Mesenchymal stem cell (in vitro differentiated cells and primary cell): ENCODE measurements around the gene ATP8B2.
"Not testable (repeated sequence)": the region's sequence is repeated elsewhere in the genome, so short reads cannot be mapped to it uniquely, and the experiment has no call there.

Experiments used
- DNase-seq: peaks from one replicate; pipeline ENCODE4 v3.0.0-alpha.2; 2013
- H2AFZ ChIP-seq: one replicate; pipeline ENCODE4 v1.6.1; 2013; ENCODE audit warnings: low read depth, mild to moderate bottlenecking, control low read depth, inconsistent platforms, low read length, moderate library complexity
- H2AK5ac ChIP-seq: 2 replicates; pipeline ENCODE4 v1.6.1; 2013; ENCODE audit warnings: low read length, moderate library complexity, mild to moderate bottlenecking, inconsistent platforms; ENCODE audit not compliant: severe bottlenecking
- H2BK120ac ChIP-seq: one replicate; pipeline ENCODE4 v1.6.1; 2013; ENCODE audit warnings: low read depth, mild to moderate bottlenecking, inconsistent platforms, low read length, moderate library complexity
- H2BK12ac ChIP-seq, 2 experiments: one replicate each; pipeline ENCODE4 v1.6.1; 2013; ENCODE audit warnings: inconsistent platforms in 2 of 2, low read length in 2 of 2, mild to moderate bottlenecking in 2 of 2, moderate library complexity in 2 of 2, control low read depth in 1 of 2
- H2BK15ac ChIP-seq: one replicate; pipeline ENCODE4 v1.6.1; 2013; ENCODE audit warnings: mild to moderate bottlenecking, low read depth, inconsistent platforms; ENCODE audit not compliant: poor library complexity, severe bottlenecking
- H2BK5ac ChIP-seq: 2 replicates; pipeline ENCODE4 v1.6.1; 2013; ENCODE audit warnings: low read depth, mild to moderate bottlenecking, low read length, control low read depth, inconsistent platforms; ENCODE audit not compliant: poor library complexity, severe bottlenecking
- H3K14ac ChIP-seq, 2 experiments: one replicate each; pipeline ENCODE4 v1.6.1; 2013; ENCODE audit warnings: inconsistent platforms in 2 of 2, low read length in 2 of 2, control low read depth in 1 of 2, mild to moderate bottlenecking in 1 of 2, moderate library complexity in 1 of 2
- H3K18ac ChIP-seq, 2 experiments: one replicate each; pipeline ENCODE4 v1.6.1; 2013; ENCODE audit warnings: inconsistent platforms in 2 of 2, low read length in 2 of 2, control low read depth in 1 of 2, low read depth in 1 of 2, mild to moderate bottlenecking in 1 of 2
- H3K23ac ChIP-seq, 2 experiments: one replicate each; pipeline ENCODE4 v1.6.1; 2013; ENCODE audit warnings: inconsistent platforms in 2 of 2, low read length in 2 of 2, mild to moderate bottlenecking in 2 of 2, moderate library complexity in 2 of 2, control low read depth in 1 of 2
- H3K27ac ChIP-seq: 2 replicates; pipeline ENCODE4 v1.5.1; 2013; ENCODE audit warnings: mild to moderate bottlenecking, moderate library complexity, low read length, control low read depth, inconsistent platforms; ENCODE audit not compliant: poor library complexity, severe bottlenecking
- H3K27me3 ChIP-seq, 2 experiments: 2 replicates each; pipeline versions ENCODE4 v1.6.1 to v1.7.0; 2013; ENCODE audit warnings: low read length in 2 of 2, mild to moderate bottlenecking in 2 of 2, moderate library complexity in 2 of 2, control low read depth in 1 of 2, inconsistent platforms in 1 of 2; ENCODE audit not compliant: control insufficient read depth in 1 of 2, insufficient read depth in 1 of 2
- H3K36me3 ChIP-seq, 2 experiments: 2 replicates each; pipeline versions ENCODE4 v1.6.1 to v1.7.0; 2013; ENCODE audit warnings: low read length in 2 of 2, control low read depth in 1 of 2, inconsistent platforms in 1 of 2, low read depth in 1 of 2, mild to moderate bottlenecking in 1 of 2; ENCODE audit not compliant: insufficient read depth in 2 of 2, control insufficient read depth in 1 of 2
- H3K4ac ChIP-seq, 2 experiments: one replicate each; pipeline ENCODE4 v1.6.1; 2013; ENCODE audit warnings: inconsistent platforms in 2 of 2, low read length in 2 of 2, mild to moderate bottlenecking in 2 of 2, moderate library complexity in 2 of 2, control low read depth in 1 of 2, low read depth in 1 of 2
- H3K4me1 ChIP-seq: 2 replicates; pipeline ENCODE4 v1.6.1; 2013; ENCODE audit warnings: low read depth, low read length, control low read depth; ENCODE audit not compliant: control insufficient read depth, insufficient read depth
- H3K4me2 ChIP-seq: 2 replicates; pipeline ENCODE4 v1.6.1; 2013; ENCODE audit warnings: low read length, mild to moderate bottlenecking, inconsistent platforms; ENCODE audit not compliant: poor library complexity, severe bottlenecking
- H3K4me3 ChIP-seq, 2 experiments: 2 replicates each; pipeline versions ENCODE4 v1.5.1 to v1.7.0; 2013; ENCODE audit warnings: low read length in 2 of 2, mild to moderate bottlenecking in 2 of 2, control low read depth in 1 of 2, low read depth in 1 of 2; ENCODE audit not compliant: insufficient read depth in 1 of 2
- H3K79me1 ChIP-seq: replicated peaks from 2 replicates; pipeline ENCODE4 v1.6.1; 2013; ENCODE audit warnings: mild to moderate bottlenecking, control low read depth, low read length, inconsistent platforms; ENCODE audit not compliant: poor library complexity, severe bottlenecking
- H3K9ac ChIP-seq: 2 replicates; pipeline ENCODE4 v1.7.0; 2013; ENCODE audit warnings: mild to moderate bottlenecking, low read length, moderate library complexity
- H3K9me3 ChIP-seq: 2 replicates; pipeline ENCODE4 v1.7.0; 2013; ENCODE audit warnings: mild to moderate bottlenecking, low read length; ENCODE audit not compliant: control insufficient read depth
- H4K8ac ChIP-seq: one replicate; pipeline ENCODE4 v1.6.1; 2013; ENCODE audit warnings: inconsistent platforms, mild to moderate bottlenecking, low read length, moderate library complexity
- H4K91ac ChIP-seq: one replicate; pipeline ENCODE4 v1.6.1; 2013; ENCODE audit warnings: mild to moderate bottlenecking, low read length, inconsistent platforms
- WGBS: methylation state at CpG from one replicate; pipeline ENCODE4 v1.1.7; 2013; ENCODE audit warnings: mixed read lengths; 5-methylcytosine and 5-hydroxymethylcytosine counted together

ATP8B2 gene

DNA sequence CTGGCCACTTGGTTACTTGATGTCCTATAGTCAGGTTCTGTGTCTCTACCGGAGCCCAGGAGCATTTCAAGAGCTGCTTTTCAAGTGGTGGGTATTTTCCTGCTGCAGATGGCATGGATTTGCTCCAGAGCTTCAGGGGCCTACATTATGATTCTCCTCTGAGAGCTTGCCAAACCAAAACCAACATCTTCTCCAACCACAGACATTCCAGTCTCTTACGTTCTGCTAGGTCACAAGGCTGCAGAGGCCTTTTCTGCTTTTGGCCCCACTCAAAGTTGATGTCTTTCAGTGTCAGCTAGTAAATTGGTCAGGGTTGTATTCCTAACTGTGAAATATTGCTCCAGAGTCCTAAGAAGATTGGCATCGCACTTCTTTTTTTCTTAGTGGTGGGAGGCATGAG lies 19.2 kb upstream of the ATP8B2 start:
- no peaks in the 10 kb centered on the region for H3K36me3 ChIP-seq
- H2AFZ ChIP-seq, result no peak overlapping the region
- H2AK5ac ChIP-seq, result no peak overlapping the region
- H3K27me3 ChIP-seq, result peaks cover 0 to 3% of the 10 kb centered on the region in 2 experiments
- no peak overlapping the region for H2BK5ac ChIP-seq
- H3K9me3 ChIP-seq, result no peaks in the 10 kb centered on the region
- no peak overlapping the region for H3K18ac ChIP-seq
- H3K4me3 ChIP-seq, result no peak overlapping the region
- no peak overlapping the region for H2BK120ac ChIP-seq
- no peak overlapping the region for H4K91ac ChIP-seq
- H3K14ac ChIP-seq, result no peak overlapping the region
- H3K4ac ChIP-seq, result no peak overlapping the region
- no peak overlapping the region for H3K9ac ChIP-seq
- H3K79me1 ChIP-seq, result no peaks in the 10 kb centered on the region
- no peak overlapping the region for H2BK15ac ChIP-seq
- no peaks in the 10 kb centered on the region for H3K4me1 ChIP-seq
- H3K4me2 ChIP-seq, result no peak overlapping the region
- H3K27ac ChIP-seq, result no peak overlapping the region
- H3K23ac ChIP-seq, result no peak overlapping the region
- H2BK12ac ChIP-seq, result no peak overlapping the region
- 89% methylated on average over 3 of the region's 3 CpGs for WGBS
- peak; percentile 2 for DNase-seq
- no peak overlapping the region for H4K8ac ChIP-seq

DNA sequence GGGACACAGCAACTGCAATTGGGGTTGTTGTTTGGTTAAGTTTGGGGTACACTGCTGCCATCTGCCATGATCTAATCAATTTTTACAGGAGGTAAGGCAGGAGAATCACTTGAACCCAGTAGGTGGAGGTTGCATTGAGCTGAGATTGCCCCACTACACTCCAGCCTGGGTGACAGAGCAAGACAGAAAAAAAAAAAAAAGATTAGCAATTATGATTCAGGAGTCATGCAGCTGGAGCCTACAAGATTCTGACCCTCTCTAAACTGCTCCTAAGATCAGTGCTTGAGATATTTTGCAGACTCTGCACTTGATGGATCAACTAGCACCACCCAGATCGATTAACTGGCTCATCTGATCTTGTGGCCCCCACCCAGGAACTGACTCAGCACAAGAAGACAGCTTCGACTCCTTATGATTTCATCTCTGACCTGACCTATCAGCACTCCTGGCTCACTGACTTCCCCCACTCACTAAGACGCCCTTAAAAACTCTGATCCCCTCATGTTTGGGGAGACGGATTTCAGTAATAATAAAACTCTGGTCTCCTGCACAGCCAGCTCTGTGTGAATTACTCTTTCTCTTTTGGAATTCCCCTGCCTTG lies 17.6 kb upstream of the ATP8B2 start:
- H2BK15ac ChIP-seq, H2AFZ ChIP-seq, H3K4me3 ChIP-seq, H3K36me3 ChIP-seq, H3K4me2 ChIP-seq, H2BK12ac ChIP-seq, H3K9ac ChIP-seq, H2AK5ac ChIP-seq, H2BK120ac ChIP-seq, H4K91ac ChIP-seq, H3K4me1 ChIP-seq, H3K18ac ChIP-seq, DNase-seq, H4K8ac ChIP-seq, H3K9me3 ChIP-seq, H3K23ac ChIP-seq, H3K27me3 ChIP-seq, H3K27ac ChIP-seq, H3K79me1 ChIP-seq, H3K14ac ChIP-seq, H2BK5ac ChIP-seq, H3K4ac ChIP-seq: not testable (repeated sequence)
- 76% methylated on average over 4 of the region's 4 CpGs for WGBS

DNA sequence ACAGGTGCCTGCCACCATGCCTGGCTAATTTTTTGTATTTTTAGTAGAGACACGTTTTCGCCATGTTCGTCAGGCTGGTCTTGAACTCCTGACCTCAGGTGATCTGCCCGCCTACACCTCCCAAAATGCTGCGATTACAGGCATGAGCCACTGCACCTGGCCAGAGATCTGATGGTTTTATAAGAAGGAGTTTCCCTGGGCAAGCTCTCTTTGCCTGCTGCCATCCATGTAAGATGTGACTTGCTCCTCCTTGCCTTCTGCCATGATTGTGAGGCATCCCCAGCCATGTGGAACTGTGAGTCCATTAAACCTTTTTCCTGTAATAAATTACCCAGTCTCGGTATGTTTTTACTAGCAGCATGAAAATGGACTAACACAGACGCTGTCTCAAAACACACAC lies 16.2 kb upstream of the ATP8B2 start:
- H3K9ac ChIP-seq, H2AFZ ChIP-seq, H2AK5ac ChIP-seq, H2BK5ac ChIP-seq, H4K91ac ChIP-seq, H3K27ac ChIP-seq, H3K27me3 ChIP-seq, H3K36me3 ChIP-seq, H2BK120ac ChIP-seq, H3K4me3 ChIP-seq, H3K4me2 ChIP-seq, H3K14ac ChIP-seq, H3K18ac ChIP-seq, H3K9me3 ChIP-seq, H3K4ac ChIP-seq, H3K79me1 ChIP-seq, H2BK15ac ChIP-seq, DNase-seq, H2BK12ac ChIP-seq, H3K23ac ChIP-seq, H4K8ac ChIP-seq, H3K4me1 ChIP-seq: not testable (repeated sequence)
- 88% methylated on average over 6 of the region's 7 CpGs for WGBS

DNA sequence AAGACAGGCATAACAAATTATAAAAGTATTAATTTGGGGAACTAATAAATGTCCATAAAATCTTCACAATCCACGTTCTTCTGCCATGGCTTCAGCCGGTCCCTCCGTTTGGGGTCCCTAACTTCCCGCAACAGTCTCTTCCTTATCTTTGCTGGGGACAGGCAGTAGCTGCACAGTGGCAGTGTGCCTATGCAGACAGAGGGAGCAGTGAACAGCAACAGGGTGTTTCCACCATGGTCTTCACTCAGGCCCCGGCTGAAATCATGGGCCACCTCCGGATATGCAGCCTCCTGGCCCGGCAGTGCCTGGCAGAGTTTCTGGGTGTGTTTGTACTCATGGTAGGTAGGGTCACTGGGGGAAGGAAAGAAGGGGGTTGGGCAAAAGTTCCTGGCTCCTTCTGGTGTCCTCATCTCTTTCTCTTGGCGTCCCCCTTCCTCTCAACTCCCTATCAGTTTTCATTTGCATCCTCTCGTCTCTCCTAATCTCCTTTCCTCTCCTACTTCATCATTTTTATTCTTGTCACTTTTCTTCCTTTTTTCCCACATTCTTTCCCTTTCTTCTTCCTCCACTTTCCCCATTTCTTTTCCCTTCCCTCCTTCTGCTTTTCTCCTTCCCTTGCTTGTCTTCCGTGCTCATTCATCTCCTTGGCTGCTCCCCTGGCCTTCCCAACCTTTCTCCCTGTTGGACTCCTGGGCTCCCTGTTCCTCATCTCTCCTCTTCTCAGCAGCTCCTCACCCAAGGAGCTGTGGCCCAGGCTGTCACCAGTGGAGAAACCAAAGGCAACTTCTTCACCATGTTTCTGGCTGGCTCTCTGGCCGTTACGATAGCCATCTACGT lies 12.9 kb upstream of the ATP8B2 start:
- H3K4me1 ChIP-seq, H3K79me1 ChIP-seq, H3K4ac ChIP-seq, H3K36me3 ChIP-seq, H3K27me3 ChIP-seq, H3K9ac ChIP-seq, H2AK5ac ChIP-seq, H3K9me3 ChIP-seq, H3K18ac ChIP-seq, H2AFZ ChIP-seq, H4K8ac ChIP-seq, H2BK120ac ChIP-seq, H3K4me2 ChIP-seq, H2BK5ac ChIP-seq, H3K14ac ChIP-seq, DNase-seq, H3K23ac ChIP-seq, H4K91ac ChIP-seq, H3K4me3 ChIP-seq, H3K27ac ChIP-seq, H2BK15ac ChIP-seq, H2BK12ac ChIP-seq: not testable (repeated sequence)
- WGBS, result 88% methylated on average over 10 of the region's 13 CpGs
